ENCODE data around the gene RNF152. TPM values are rescaled to one million over a fixed set of nuclear protein-coding genes. Genes with fewer than 3 reads are reported as not detected.

RNF152 gene
- total RNA-seq, 1 experiment from 2014 or later, result 2.3 TPM

DNA sequence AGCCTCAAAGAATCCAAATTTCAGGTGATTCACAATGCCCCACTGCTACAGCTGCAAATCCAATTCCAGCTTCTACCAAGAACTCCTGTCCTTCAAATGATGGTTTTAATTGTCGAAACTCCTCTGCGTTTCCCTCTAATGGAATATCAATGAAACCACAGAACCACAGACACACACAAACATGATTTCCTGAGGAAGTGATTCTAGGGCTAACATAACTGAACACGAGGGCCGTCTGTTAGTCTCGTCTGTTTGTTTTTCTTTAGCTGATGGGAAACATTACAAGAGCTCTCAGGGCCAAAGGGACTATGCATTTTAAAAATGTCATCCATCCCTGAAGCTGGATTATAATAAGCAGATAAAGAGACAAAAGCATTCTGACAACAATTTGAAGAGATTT, 59.4 kb downstream of the RNF152 start:
- Histone ChIP-seq H3K79me1 (ENCODE audit: insufficient read depth, low read depth, low read length, poor library complexity, severe bottlenecking) (no peaks in the 10 kb centered on the region), H2BK15ac (ENCODE audit: low read depth, low read length) (no peak overlapping the region), H3K27me3 (ENCODE audit: insufficient read depth, low read length) (no peaks in the 10 kb centered on the region), H4K8ac (replicated peaks; ENCODE audit: insufficient read length, low read depth, low read length) (no peak overlapping the region), H3K56ac (ENCODE audit: insufficient read length, low read depth, low read length) (no peak overlapping the region), H3T11ph (ENCODE audit: low read length) (no peak overlapping the region), H3K79me2 (ENCODE audit: insufficient read depth, low read length) (no peaks in the 10 kb centered on the region), H2AFZ (ENCODE audit: low read length) (no peak overlapping the region), H3K4me1 (ENCODE audit: insufficient read depth, low read length) (no peaks in the 10 kb centered on the region), H4K20me1 (ENCODE audit: control insufficient read depth, insufficient read depth, insufficient read length) (no peaks in the 10 kb centered on the region), H2BK120ac (ENCODE audit: low read depth, low read length, poor library complexity, severe bottlenecking) (no peak overlapping the region), H2AK5ac (ENCODE audit: insufficient read length, low read length) (no peak overlapping the region), H3K23ac (ENCODE audit: insufficient read length, low read depth, low read length) (no peak overlapping the region), H3K4me2 (ENCODE audit: insufficient read depth, insufficient read length, low read length) (no peak overlapping the region), H3K9ac (ENCODE audit: extremely low read depth, insufficient read length, low read length) (no peak overlapping the region), H3K4ac (ENCODE audit: low read depth, low read length) (no peak overlapping the region), H2BK12ac (ENCODE audit: insufficient read length, low read depth, low read length) (no peak overlapping the region), H4K5ac (ENCODE audit: insufficient read length, low read depth, low read length) (no peak overlapping the region), H3K18ac (ENCODE audit: insufficient read length, low read depth, low read length) (no peak overlapping the region), H2BK5ac (ENCODE audit: insufficient read length, low read length) (no peak overlapping the region), H3K27ac (ENCODE audit: insufficient read length, low read depth, low read length) (no peak overlapping the region), H2BK20ac (ENCODE audit: low read depth, low read length, poor library complexity, severe bottlenecking) (no peak overlapping the region), H3K14ac (ENCODE audit: insufficient read depth, low read length) (no peak overlapping the region), H4K91ac (ENCODE audit: insufficient read length, low read depth, low read length) (no peak overlapping the region), H3K9me3 (ENCODE audit: control insufficient read depth, low read depth, low read length) (no peaks in the 10 kb centered on the region), H3K23me2 (ENCODE audit: insufficient read length, low read depth, low read length, poor library complexity, severe bottlenecking) (no peaks in the 10 kb centered on the region)
- Mint-ChIP-seq H3K4me1 (no peaks in the 10 kb centered on the region), H3K9me3 (peaks cover 0 to 2% of the 10 kb centered on the region in 2 experiments; a peak in 2 of 5 replicates), H3K4me3 (no peak overlapping the region), H3K27me3 (ENCODE audit: low read depth) (no peaks in the 10 kb centered on the region), H3K36me3 (ENCODE audit: insufficient read depth in 1 of 3, low read depth in 3 of 3) (peaks cover 0 to 4% (median 0%) of the 10 kb centered on the region in 3 experiments; a peak in 3 of 7 replicates), H3K27ac (no peak overlapping the region)
- DNase-seq, result no peak
- WGBS (ENCODE audit: extremely low coverage, insufficient read length, low lambda C conversion rate), result no CpG with 5 or more reads among the region's 5 CpGs
- TF ChIP-seq, protein P1, sequence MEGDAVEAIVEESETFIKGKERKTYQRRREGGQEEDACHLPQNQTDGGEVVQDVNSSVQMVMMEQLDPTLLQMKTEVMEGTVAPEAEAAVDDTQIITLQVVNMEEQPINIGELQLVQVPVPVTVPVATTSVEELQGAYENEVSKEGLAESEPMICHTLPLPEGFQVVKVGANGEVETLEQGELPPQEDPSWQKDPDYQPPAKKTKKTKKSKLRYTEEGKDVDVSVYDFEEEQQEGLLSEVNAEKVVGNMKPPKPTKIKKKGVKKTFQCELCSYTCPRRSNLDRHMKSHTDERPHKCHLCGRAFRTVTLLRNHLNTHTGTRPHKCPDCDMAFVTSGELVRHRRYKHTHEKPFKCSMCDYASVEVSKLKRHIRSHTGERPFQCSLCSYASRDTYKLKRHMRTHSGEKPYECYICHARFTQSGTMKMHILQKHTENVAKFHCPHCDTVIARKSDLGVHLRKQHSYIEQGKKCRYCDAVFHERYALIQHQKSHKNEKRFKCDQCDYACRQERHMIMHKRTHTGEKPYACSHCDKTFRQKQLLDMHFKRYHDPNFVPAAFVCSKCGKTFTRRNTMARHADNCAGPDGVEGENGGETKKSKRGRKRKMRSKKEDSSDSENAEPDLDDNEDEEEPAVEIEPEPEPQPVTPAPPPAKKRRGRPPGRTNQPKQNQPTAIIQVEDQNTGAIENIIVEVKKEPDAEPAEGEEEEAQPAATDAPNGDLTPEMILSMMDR (conservative IDR thresholded peaks at IDR 0.05), result no peak
